HG03342 (cell line): Measurements from ENCODE around the gene DTX4.
A peak's percentile ranks its signal among the peaks of the same experiment; 100 is the strongest.

ENCODE experiments used
- ATAC-seq: cut with Tn5 transposase; IDR thresholded peaks from one replicate; pipeline ENCODE4 v1.9.1; 2021; ENCODE audit warnings: mild to moderate bottlenecking, moderate library complexity; ENCODE audit not compliant: unreplicated experiment

The DTX4 gene

GRCh38 chr11:59189986-59190385 lies 18.1 kb downstream of the DTX4 start:
- ATAC-seq: no peak

GRCh38 chr11:59191095-59191494 lies 19.2 kb downstream of the DTX4 start:
- no peak for ATAC-seq

- no peak for ATAC-seq
These were observed 20.0 kb downstream of the DTX4 start for GRCh38 chr11:59191890-59192289.

GRCh38 chr11:59192446-59193020 lies 20.6 kb downstream of the DTX4 start:
- no peak for ATAC-seq

- no peak for ATAC-seq
These were observed 21.7 kb downstream of the DTX4 start for GRCh38 chr11:59193587-59194130.

GRCh38 chr11:59195586-59195985 lies 23.7 kb downstream of the DTX4 start:
- no peak for ATAC-seq

GRCh38 chr11:59196777-59197176 lies 24.8 kb downstream of the DTX4 start:
- no peak for ATAC-seq

- no peak for ATAC-seq
These were observed 26.1 kb downstream of the DTX4 start for GRCh38 chr11:59197991-59198390.

- ATAC-seq: no peak
These were observed 26.8 kb downstream of the DTX4 start for GRCh38 chr11:59198726-59199125.

GRCh38 chr11:59199546-59200422 lies 27.9 kb downstream of the DTX4 start:
- ATAC-seq: peak; percentile 54

- ATAC-seq: no peak
These were observed 28.5 kb downstream of the DTX4 start for GRCh38 chr11:59200423-59200746.

- no peak for ATAC-seq
These were observed 29.4 kb downstream of the DTX4 start for GRCh38 chr11:59201353-59201752.

GRCh38 chr11:59204746-59205145 lies 32.8 kb downstream of the DTX4 start:
- no peak for ATAC-seq

- no peak for ATAC-seq
These were observed 33.7 kb downstream of the DTX4 start for GRCh38 chr11:59205648-59206047.

GRCh38 chr11:59206635-59207034 lies 34.7 kb downstream of the DTX4 start:
- no peak for ATAC-seq

GRCh38 chr11:59207988-59208451 lies 36.1 kb downstream of the DTX4 start:
- ATAC-seq: peak; percentile 79

- no peak for ATAC-seq
These were observed 37.0 kb downstream of the DTX4 start for GRCh38 chr11:59208956-59209355.

- ATAC-seq: no peak
These were observed 40.3 kb downstream of the DTX4 start for GRCh38 chr11:59212222-59212621.

GRCh38 chr11:59212744-59213631 lies 41.1 kb downstream of the DTX4 start, which contains the start of gene MPEG1:
Gene MPEG1 (minus strand): TSS chr11:59212927. CDS start chr11:59212865, 62 bp downstream.
- ATAC-seq: no peak

GRCh38 chr11:59214141-59214893 lies 42.4 kb downstream of the DTX4 start:
- ATAC-seq: no peak
